Activated gamma-delta T cell (primary cell): ENCODE results near the gene STK38.
"Not testable (repeated sequence)": the region's sequence is repeated elsewhere in the genome, so short reads cannot be mapped to it uniquely, and the experiment has no call there.

Experiments
- DNase-seq: peaks from one replicate; lab custom pipeline; 2025; lab: John Stamatoyannopoulos, UW
- total RNA-seq, 2 donors: gene quantifications; one replicate each; lab custom pipeline; 2026; lab: John Stamatoyannopoulos, UW

STK38 gene
- total RNA-seq: 361 to 493 reads per million in 2 donors

GRCh38 chr6:36546920-36547645 is at the start of gene STK38:
Gene STK38, minus strand, starts transcription at chr6:36547479. Its CDS starts 7,277 bp downstream, at chr6:36540202.
- DNase-seq: peak; percentile 91

GRCh38 chr6:36596356-36596755 is 49.1 kb upstream of the STK38 start:
- no peak for DNase-seq

GRCh38 chr6:36594816-36595643 is 47.8 kb upstream of the STK38 start:
- no peak for DNase-seq

GRCh38 chr6:36594029-36594815 is 46.9 kb upstream of the STK38 start, which contains the start of gene SRSF3:
Gene SRSF3, plus strand, starts transcription at chr6:36594362. Its CDS starts 2,401 bp downstream, at chr6:36596763.
- DNase-seq: peak; percentile 87

GRCh38 chr6:36593569-36594028 is 46.3 kb upstream of the STK38 start:
- no peak for DNase-seq

- DNase-seq: no peak
These were observed 45.0 kb upstream of the STK38 start for GRCh38 chr6:36592221-36592655.

GRCh38 chr6:36590237-36590636 is 43.0 kb upstream of the STK38 start:
- DNase-seq: no peak

- DNase-seq: not testable (repeated sequence)
These were observed 41.7 kb upstream of the STK38 start for GRCh38 chr6:36589025-36589400.

GRCh38 chr6:36586606-36587005 is 39.3 kb upstream of the STK38 start:
- no peak for DNase-seq

- DNase-seq: no peak
These were observed 34.4 kb upstream of the STK38 start for GRCh38 chr6:36581716-36582115.

GRCh38 chr6:36580184-36580526 is 32.9 kb upstream of the STK38 start:
- no peak for DNase-seq

- DNase-seq: no peak
These were observed 31.2 kb upstream of the STK38 start for GRCh38 chr6:36578431-36578830.

- no peak for DNase-seq
These were observed 30.8 kb upstream of the STK38 start for GRCh38 chr6:36578030-36578429.

GRCh38 chr6:36577301-36577700 is 30.0 kb upstream of the STK38 start:
- no peak for DNase-seq

- DNase-seq: no peak
These were observed 29.3 kb upstream of the STK38 start for GRCh38 chr6:36576578-36576977.

GRCh38 chr6:36574679-36575078 is 27.4 kb upstream of the STK38 start:
- no peak for DNase-seq

GRCh38 chr6:36572353-36573311 is 25.4 kb upstream of the STK38 start:
- not testable (repeated sequence) for DNase-seq

- DNase-seq: no peak
These were observed 24.1 kb upstream of the STK38 start for GRCh38 chr6:36571122-36572043.

GRCh38 chr6:36570264-36570663 is 23.0 kb upstream of the STK38 start:
- no peak for DNase-seq

GRCh38 chr6:36566418-36566905 is 19.2 kb upstream of the STK38 start:
- DNase-seq: no peak
